CD4-positive, alpha-beta T cell treated with Interleukin-1 beta for 1 hour (primary cell): Measurements from ENCODE around the gene HRC.
"Not testable (repeated sequence)": the region's sequence is repeated elsewhere in the genome, so short reads cannot be mapped to it uniquely, and the experiment has no call there.

Experiments
- DNase-seq, 2 donors: peaks; one replicate each; pipeline ENCODE4 v3.0.0-alpha.2; 2020 to 2022

The HRC gene

DNA sequence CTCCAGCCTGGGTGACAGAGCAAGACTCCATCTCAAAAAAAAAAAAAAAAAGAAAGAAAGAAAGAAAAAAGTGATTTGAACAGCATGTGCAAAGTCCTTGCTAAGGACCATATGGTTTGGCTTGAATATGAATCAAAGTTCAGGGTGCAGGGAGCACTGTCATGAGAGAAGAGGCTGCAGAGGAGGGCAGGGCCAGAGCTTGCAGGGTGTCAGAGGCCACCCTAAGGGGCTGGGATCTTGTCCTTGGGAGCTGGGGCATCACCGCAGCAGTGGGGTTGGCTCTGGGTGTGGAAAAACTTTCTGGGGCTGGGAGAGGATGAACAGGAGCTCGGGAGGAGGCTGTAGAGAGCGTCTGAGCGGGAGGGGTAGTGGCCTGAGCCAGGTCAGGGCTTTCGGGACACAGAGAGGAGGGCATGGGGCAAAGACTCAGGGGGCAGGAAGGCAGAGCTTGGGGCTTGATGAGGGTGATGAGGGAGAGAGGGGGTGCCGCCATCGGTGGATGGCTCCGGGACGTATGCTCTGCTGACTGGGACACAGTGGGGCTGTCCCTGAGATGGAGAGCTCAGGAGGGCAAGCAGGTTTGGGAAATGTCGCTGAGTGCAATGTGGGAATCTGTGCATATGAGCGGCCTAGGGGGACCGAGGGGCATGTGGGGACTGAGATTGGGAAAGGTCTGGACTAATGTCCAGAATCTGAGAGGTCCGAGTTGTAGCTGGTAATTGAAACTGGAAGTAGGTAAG is 5.4 kb upstream of the HRC start:
- DNase-seq: no peak

DNA sequence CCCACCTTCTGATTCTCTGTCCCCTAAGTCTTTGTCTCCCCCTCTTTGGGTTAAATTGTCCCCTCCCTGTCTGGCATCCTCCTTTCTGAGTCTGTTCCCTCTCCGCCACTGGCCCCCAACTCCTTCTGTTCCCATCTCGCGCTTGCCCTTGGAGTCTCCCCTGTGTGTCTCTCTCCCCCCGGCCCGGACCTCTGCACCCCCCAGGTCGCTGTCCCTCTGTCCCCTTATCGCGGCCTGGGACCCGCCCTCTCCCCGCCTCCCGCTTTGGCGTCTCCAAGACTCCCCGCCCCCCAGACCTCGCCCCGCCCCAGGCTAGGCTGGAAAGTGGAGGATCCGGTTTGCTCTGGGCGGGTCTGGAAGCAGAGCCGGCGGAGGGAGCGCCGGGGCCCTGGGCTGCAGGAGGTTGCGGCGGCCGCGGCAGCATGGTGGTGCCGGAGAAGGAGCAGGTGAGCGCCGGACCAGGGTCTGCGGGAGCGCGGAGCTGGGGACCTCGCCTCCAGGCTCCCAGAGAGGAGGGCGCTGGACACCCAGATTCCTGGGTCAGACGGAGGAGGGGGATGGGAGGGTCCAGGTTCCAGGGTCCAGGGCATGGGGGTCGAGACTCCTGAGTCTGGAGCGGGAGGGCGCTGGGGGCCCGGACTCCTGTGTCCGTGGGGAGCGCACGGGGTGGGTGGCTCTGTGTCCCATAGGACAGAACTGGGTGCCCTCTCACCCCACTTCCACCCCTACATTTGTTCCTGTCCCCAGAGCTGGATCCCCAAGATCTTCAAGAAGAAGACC is 2.4 kb upstream of the HRC start, which contains the start of gene TRPM4:
TSS of gene TRPM4 (plus strand) at position 348 of the 780 bp plus-strand sequence. CDS start at position 423, 75 bp downstream.
- DNase-seq: peak; percentile 19 to 36

DNA sequence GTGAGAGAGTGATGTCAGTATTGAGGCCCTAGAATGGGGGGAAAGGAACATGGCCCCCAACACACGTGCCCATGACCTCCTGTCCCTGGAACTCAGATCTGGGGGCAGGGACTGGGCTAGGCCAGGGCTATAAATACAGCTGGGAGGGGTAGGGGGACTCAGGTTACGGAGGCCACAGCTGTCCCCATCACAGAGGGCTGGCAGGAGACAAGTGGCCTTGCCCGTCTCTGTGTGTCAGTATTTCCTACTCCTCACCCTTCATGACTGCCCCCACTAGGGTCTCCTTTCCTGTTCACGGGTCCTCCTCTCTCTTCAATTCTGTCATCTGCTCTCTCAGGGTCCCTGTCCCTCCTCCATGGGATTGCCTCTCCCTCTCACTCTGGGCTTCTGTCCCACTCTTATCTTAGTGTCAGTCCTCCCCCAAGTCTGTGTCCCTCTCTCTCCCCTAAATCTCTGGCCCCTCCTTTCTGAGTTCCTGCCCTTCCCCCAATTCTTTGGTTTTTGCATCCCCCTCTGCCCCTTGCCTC is 687 bp upstream of the HRC start:
- DNase-seq: no peak

DNA sequence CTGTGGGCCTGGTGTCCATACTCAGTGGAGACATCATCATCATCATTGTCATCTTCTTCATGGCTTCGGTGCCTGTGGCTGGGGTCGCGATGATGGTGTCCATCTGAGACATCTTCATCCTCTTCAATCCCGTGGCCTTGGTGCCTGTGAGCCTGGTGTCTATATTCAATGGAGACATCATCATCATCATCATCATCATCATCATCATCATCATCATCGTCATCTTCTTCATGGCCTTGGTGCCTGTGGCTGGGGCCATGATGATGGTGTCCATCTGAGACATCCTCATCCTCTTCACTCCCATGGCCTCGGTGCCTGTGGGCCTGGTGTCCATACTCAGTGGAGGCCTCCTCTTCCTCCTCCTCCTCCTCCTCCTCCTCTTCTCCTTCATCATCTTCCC is 917 bp downstream of the HRC start:
- DNase-seq: no peak

DNA sequence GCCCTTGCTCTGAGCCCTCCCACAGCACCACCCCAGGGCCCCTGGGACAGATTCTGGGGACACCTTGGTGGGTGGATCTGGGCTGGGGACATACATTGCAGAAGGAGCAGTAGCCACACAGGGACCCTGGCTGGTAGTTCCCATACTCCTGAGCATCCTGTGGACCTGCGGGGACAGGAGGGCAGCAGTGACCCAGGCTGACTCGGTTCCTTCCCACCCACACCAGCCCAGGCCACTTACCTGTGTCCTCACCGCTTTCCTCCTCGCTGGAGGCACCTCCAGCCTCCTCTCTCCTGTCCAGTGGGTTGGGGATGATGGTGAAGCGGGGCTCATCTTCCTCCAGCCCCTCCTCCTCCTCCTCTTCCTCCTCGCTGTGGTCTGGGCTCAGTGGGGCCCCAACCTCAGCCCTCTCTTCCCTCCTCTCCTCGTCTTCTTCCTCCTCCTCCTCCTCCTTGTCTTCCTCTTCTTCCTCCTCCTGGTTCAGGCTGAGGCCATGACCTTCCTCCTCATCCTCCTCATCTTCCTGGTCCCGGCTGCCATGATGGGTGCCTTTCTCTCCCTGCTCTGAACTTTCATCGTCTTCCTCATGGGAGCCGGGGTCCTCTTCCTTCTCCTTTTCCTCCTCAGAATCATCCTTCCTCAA is 1.9 kb downstream of the HRC start:
- DNase-seq: no peak

DNA sequence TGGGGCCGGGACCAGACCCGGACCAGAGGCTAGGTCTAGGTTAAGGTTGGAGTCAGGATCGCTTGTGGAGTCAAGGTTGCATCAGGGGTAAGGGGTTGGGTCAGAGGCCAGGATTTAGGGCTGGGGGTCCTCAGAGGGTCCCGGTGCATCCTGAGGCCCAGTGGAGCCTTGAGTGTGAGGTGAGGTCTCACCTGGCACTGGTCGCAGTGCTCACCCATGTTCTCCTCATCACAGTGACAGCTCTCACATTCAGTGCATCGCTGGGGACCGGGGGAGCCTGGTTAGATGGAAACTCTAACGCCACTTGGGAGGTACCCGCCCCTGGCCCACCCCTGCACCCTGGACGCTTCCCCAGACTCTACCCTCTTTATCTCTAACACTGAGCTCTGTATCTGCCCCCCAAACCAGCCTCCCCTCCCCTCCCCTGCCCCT is 3.1 kb downstream of the HRC start:
- no peak for DNase-seq

DNA sequence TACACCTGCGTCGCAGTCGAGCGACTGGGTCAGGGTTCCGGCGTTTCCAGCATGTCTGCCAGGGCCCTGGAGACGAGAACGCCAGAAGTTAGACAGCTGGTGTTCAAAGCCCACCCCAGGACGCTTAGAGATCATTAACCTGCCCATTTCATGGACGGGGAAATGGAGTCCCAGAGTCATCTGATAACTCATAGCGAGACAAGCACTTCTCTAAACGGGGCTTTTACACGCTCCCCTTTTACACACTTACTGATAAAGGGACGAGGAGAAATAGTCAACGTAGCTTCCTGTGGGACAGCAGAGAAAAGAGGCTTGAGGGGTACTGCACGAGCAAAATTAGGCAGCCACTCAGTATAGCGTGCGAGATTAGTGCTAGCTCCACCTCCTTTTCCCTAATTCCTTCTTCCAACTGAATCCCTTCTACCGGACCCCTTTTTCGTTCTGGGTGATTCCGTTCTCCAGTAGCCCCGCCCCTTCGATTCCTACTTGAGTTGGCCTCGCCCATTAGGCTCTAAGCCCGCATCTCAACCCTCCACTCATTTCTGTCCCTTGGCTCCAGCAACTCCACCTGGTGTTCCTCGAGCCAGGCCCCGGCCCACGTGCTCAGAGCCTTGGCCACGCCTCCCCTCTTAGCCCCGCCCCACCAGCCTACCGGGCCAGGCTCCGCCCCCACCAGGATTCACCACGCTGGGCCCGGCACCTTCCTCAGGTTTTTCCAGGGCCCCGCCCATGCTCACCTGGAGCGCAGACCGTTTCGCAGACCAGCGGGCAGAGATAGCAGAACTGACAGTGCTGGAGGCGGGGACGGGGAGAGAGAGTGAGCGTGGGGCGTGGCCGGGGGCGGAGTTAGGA is 3.7 kb downstream of the HRC start:
- DNase-seq: peak; percentile 32 to 35

DNA sequence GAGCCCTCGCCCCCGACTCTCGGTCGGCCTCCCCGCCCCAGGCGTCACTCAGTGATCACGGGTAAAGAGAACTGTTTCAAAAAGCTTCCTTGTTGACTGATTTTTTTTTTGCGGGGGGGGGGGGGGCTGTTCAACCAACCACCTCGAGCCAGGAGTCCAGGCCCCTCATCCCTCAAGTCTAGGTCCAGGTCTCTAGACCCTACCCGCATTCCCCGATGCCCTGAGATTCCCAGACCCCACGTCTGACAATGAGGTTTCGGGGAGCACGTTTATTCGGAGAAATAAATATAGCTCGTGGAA is 4.3 kb downstream of the HRC start:
- no peak for DNase-seq

DNA sequence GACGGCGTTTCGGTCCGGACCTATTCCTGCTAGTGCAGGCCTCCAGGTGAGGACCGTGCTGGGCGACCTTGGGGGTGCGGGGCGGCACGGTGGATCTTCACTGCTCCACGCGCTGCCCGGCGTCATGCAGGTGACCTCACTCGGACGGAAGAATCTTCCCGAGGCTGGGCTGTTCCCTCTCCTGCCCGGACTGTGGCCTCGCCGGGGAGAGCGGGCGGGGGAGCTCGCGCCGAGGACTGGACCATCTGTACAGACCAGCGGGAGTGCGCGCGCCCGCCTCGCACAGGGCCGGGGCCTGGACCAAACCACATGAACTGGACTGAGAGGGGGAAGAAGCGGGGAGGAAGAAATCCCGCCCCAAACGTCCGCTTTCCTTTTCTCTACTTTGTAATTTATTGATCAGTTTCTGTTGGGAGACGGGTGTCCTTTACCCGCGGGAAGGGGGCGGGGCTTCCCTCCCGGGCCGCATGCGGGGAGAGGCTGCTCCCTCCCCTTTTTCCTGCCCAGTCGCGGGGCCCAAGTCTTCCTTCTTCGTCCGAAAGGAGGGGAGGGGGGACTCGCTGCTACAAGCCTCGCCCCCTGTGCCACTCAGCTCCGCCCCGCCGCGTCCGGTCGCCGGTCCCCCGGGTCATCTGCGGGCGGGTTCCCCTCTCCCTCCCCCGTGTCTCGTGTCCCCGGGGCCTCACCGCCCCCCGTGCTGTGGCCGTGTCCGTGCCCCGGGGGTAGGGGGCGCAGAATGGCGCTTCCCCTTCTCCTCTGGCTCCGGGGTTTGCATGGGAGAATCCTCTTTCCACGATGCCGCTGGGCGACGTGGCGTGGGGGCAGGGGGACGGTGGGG is 4.9 kb downstream of the HRC start:
- DNase-seq: peak; percentile 41 to 52

DNA sequence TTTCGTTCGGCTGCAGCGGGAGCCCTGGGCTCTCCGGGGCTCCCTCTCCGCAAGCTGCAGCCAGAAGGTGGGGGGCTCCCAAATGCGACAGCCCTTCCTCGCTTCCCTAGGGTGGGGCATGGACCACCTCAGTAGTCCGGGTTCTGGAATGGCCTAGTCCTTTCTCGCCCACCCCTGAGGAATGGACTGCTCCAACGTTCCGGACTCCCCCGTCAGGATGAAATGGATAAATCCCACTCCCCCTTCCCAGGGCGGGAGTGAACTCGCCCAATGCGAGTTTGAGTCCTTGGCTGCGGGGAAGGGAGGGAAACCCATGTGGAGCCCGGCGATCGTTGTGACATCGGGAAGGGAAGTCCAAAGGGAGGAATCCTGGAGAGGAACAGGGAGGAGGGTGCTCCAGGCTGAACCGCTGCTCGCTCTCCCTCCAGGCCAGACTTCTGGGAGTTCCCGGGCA is 5.5 kb downstream of the HRC start:
- no peak for DNase-seq

DNA sequence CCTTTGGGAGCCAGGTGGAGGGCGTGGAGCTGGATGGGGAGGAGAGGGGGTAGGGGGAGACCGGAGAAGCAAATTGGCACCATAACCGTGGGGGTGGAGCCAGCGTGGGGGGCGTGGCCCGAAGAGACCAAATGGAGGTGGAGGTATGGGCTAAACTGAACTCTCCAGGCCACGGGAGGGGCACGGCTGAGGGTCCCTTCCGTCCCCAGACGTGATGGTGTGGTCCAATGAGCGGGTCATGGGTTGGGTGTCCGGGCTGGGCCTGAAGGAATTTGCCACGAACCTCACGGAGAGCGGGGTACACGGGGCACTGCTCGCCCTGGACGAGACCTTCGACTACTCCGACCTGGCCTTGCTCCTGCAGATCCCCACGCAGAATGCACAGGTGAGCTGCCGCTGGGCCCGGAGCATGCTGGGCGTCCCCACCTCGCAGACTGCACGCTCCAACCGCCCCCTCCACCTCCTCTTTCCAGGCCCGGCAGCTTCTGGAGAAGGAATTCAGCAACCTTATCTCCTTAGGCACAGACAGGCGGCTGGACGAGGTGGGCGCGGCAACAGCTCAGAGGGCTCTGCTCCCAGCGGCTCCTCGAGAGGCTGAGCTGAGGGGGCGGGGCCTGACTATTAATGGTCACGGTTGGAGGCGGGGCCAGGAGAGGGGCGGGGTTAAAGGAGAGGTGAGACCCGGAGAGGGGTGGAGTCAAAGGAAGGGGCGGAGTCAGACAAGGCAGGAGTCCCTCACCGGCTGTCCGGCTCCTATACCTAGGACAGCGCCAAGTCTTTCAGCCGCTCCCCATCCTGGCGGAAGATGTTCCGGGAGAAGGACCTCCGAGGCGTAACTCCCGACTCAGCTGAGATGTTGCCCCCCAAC is 6.2 kb downstream of the HRC start:
- DNase-seq: peak; percentile 86

DNA sequence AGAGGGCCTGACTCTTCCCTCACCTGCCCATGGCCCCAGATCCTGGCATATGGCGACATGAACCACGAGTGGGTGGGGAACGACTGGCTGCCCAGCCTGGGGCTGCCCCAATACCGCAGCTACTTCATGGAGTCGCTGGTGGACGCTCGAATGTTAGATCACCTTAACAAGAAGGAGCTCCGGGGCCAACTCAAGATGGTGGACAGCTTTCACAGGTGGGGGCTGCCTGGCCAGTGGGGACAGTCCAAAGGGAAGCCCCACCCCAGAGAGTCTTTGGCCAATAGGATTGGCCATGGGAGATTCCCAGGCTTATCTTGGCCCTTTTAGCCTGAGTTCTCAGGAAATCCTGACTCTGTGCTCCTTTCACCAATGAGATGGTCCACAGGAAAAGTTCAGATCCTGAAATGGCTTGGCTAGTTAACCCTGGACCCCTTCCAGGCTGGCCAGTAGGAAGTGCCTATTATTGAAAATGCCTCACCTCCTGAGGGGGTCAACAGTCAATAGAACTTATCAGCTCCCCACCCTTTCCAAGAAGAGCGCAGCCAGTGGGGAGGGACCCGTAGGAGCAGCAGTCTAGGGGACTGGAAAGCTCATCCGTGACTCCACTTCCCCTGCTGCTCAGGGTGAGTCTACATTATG is 7.0 kb downstream of the HRC start:
- DNase-seq: no peak

DNA sequence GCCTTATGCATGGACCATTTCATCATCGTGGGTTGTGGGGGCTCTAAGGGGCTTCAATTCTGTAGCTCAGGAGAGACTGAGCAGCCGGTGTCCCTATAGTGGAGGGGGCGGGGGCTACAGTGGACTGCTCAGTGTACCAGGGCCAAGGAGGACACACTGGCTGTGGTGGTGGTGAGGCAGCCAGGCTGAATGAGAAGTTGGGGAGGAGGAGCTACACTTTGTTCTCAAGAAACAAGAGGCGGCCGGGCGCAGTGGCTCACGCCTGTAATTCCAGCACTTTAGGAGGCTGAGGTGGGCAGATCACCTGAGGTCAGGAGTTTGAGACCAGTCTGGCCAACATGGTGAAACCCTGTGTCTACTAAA is 8.8 kb downstream of the HRC start:
- DNase-seq: not testable (repeated sequence)

DNA sequence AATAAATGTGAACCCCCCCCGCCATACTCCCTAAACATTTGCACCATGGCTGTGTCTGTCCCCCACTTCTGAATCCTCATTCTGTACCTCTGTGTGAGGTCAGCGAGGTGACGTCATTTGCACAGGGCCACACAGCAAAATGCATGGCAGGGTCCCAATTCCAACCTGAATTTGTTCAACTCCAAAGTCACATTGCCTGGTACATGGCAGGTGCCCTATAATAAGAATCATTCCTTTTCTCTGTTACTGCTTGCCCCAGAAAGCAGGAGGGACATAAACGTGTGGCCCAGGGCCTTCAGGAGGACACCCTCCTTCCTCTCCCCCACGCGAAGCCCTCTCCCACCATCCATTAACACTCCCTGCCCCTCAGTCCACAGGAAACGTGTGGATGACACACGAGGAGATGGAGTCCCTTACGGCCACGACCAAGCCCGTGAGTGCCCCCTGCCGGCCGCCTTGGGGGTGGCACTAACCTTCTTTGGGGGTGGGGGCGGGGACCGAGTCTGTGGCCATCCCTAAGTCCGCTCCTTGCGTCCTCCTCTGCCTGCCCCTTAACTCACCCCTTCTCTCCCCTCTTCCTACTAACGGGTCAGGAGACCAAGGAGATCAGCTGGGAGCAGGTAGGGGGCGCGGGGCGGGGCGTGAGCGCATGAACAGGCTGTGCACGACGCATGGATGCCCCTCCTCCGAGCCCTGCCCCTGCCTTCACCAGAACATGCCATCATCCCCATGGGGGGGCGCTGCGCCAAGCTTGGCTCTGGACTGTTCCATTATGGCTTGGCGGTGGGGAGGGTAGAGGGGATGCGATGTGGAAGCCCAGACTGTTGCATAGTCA is 9.4 kb downstream of the HRC start:
- DNase-seq: peak; percentile 70 to 75

DNA sequence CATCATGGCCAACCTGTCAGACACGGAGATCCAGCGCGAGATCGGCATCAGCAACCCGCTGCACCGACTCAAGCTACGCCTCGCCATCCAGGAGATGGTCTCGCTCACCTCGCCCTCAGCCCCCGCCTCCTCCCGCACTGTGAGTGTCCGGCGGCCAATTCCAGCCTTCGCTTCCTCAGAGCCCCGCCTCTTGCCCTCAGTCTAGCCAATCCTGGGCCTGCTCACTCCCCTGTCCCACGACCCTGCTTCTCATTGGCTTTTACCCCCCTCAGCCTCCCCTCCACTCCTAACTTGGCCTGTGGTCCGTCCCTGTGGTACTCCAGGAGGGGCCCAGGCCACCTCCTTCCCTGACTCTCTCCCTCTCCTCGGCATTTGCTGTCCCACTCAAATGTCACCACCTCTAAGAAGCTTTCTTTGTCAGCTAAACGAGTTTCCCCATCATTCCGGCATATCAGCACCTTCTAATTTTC is 12.3 kb downstream of the HRC start:
- DNase-seq: peak; percentile 61 to 73

DNA sequence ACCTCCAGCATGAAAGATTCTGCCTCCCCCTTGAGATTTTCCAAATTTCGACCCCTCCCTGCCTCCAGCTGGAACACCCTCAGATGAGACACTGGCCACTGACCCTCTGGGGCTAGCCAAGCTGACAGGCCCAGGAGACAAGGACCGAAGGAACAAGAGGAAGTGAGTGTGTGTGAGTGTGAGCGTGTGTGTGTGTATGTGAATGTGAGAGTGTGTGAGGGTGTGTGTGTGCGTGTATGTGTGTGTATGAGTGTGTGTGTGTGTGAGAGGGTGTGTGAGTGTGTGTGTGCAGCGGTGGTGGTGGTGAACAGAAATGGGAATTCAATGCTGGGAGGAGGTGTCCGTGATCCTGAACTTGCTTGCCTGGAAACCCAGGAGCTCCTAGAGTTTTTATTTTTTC is 13.8 kb downstream of the HRC start:
- DNase-seq: no peak

DNA sequence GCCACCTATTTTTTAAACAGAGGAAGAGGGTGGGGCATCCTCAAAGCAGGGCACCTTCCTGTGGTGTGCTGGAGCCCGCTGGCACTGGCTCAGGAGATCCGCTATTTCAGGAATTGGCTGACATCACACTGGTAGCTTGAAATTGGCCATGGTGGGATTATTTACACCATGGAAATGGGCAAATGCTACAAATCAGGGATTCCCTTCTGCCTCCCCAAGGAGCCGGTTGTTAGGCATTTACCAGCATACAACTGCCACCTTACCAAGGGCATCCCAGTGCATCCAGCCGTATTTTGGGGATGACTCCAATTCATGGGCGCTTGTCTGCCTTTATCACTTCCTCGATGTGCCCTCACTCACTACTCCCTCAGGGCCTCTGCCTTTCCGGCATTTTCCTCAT is 14.2 kb downstream of the HRC start:
- DNase-seq: no peak

DNA sequence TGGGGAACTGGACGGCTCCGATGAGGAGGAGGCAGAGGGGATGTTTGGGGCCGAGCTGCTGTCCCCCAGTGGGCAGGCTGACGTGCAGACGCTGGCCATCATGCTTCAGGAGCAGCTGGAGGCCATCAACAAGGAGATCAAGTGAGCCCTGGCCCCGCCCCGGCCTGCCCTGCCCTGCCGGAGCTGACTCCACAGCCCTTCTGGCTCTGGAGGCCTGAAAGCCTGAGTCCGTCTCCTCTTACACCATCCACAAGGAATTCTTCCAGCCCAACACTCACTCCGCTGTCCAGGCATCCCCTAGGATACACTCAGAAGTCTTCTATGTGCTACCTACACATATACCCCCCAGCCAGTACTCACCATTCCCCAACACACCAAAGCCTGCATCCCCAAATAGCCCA is 18.4 kb downstream of the HRC start:
- no peak for DNase-seq

DNA sequence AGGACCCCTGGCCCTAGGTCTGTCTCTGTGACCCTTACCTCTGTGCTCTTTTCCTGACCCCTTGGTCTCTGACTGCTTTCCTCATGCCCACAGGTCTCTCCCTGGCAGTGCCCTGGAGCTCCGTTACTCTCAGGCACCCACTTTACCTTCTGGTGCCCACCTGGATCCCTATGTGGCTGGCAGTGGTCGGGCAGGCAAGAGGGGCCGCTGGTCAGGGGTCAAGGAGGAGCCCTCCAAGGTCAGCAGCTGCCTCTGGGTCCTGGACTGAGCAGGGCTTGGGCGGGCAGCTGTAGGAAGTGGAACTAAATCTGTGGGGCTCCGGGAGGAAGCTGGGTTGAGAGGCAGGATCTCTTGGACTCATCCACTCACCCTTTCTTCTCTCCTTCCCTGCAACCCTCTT is 19.5 kb downstream of the HRC start:
- DNase-seq: no peak
